Brain microvascular endothelial cell (primary cell): ENCODE measurements around the gene HNRNPC.
"Not testable (repeated sequence)": the region's sequence is repeated elsewhere in the genome, so short reads cannot be mapped to it uniquely, and the experiment has no call there.

ENCODE experiments used
- DNase-seq: peaks from one replicate; pipeline ENCODE4 v3.0.0-alpha.2; 2020
- H3K27ac ChIP-seq: fragments of 250-450 bp; sonication (Bioruptor Pico); 2 replicates; pipeline ENCODE4 v1.5.1; 2020; ENCODE audit warnings: mild to moderate bottlenecking, moderate library complexity
- H3K27me3 ChIP-seq: fragments of 250-450 bp; sonication (Bioruptor Pico); replicated peaks from 2 replicates; pipeline ENCODE4 v1.5.1; 2020; ENCODE audit warnings: mild to moderate bottlenecking
- H3K36me3 ChIP-seq: fragments of 250-450 bp; sonication (Bioruptor Pico); replicated peaks from 2 replicates; pipeline ENCODE4 v1.5.1; 2020; ENCODE audit warnings: mild to moderate bottlenecking
- H3K4me3 ChIP-seq: 2 replicates; pipeline ENCODE4 v1.5.1; 2011; ENCODE audit warnings: low read depth, mild to moderate bottlenecking, control low read depth, low read length, moderate library complexity
- in situ Hi-C: cut with HindIII; loops from 2 replicates; pipeline ENCODE4 v1.10.0; 2017; ENCODE audit warnings: low sequenced_read_pairs, low pct_ligation_motif_present
- TF ChIP-seq, protein P1 (sequence below): IDR thresholded peaks from 2 replicates; pipeline ENCODE4 v1.5.1; 2011; ENCODE audit warnings: low read depth, mild to moderate bottlenecking, moderate library complexity, low read length, control low read depth, inconsistent platforms; ENCODE audit errors: missing control alignments

The HNRNPC gene

GRCh38 chr14:21300892-21301291 is 31.6 kb upstream of the HNRNPC start:
- H3K36me3 ChIP-seq = no peaks in the 10 kb centered on the region
- in situ Hi-C loops = no loop called here
- TF ChIP-seq, protein P1, sequence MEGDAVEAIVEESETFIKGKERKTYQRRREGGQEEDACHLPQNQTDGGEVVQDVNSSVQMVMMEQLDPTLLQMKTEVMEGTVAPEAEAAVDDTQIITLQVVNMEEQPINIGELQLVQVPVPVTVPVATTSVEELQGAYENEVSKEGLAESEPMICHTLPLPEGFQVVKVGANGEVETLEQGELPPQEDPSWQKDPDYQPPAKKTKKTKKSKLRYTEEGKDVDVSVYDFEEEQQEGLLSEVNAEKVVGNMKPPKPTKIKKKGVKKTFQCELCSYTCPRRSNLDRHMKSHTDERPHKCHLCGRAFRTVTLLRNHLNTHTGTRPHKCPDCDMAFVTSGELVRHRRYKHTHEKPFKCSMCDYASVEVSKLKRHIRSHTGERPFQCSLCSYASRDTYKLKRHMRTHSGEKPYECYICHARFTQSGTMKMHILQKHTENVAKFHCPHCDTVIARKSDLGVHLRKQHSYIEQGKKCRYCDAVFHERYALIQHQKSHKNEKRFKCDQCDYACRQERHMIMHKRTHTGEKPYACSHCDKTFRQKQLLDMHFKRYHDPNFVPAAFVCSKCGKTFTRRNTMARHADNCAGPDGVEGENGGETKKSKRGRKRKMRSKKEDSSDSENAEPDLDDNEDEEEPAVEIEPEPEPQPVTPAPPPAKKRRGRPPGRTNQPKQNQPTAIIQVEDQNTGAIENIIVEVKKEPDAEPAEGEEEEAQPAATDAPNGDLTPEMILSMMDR = no peak
- peak overlapping the region; percentile 35 for H3K4me3 ChIP-seq
- H3K27ac ChIP-seq = no peak overlapping the region
- peaks cover 4% of the 10 kb centered on the region for H3K27me3 ChIP-seq
- no peak for DNase-seq

DNA sequence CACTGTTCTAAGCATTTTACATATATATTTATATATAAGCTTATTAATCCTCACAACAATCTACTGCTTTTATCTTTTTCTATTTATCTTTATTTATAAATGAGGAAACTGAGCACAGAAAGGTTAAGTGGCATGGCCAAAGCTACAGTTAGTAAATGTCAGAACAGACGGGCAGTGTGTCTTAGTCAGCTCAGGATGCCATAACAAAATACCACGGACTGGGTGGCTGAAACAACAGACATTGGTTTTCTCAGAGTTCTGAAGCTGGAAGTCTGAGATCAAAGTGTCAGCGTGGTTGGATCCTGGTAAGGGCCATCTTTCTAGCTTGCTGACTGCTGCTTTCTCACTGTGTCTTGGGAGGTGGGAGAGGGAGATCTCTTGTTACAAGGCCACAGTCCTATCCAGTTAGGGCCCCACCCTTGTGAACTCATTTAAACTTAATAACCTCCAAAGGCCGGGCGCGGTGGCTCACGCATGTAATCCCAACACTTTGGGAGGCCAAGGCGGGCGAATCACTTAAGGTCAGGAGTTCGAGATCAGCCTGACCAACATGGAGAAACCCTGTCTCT is 30.4 kb upstream of the HNRNPC start:
- Histone ChIP-seq H3K27me3 (peaks cover 4% of the 10 kb centered on the region), H3K4me3 (no peak overlapping the region), H3K27ac (no peak overlapping the region), H3K36me3 (no peaks in the 10 kb centered on the region)
- DNase-seq = no peak
- TF ChIP-seq, protein P1 = no peak
- in situ Hi-C loops = no loop called here

- in situ Hi-C loops = no loop called here
- Histone ChIP-seq H3K4me3 (no peak overlapping the region), H3K36me3 (no peaks in the 10 kb centered on the region), H3K27me3 (peaks cover 4% of the 10 kb centered on the region), H3K27ac (no peak overlapping the region)
- TF ChIP-seq, protein P1 = no peak
- DNase-seq = no peak
Observed at GRCh38 chr14:21298358-21298757, 29.1 kb upstream of the HNRNPC start.

- in situ Hi-C loops, DNase-seq, H3K27me3 ChIP-seq: not testable (repeated sequence)
Observed at GRCh38 chr14:21294026-21294425, 24.8 kb upstream of the HNRNPC start.

DNA sequence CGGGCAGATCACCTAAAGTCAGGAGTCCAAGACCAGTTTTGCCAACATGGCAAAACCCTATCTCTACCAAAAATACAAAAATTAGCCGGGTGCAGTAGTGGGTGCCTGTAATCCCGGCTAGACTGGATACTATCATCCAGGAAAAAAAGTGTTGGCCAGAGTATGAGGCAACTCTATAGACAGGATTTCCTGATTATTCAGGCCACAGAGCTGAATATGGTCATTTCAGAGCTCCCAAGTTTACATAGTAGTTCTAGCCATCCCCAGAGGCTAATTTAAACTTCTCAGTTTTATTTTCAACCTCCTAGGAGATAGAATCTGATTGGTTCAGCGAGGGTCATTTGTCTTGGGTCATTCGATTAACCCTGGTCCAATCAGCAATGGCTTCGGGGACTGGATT is 17.9 kb upstream of the HNRNPC start:
- no peak overlapping the region for H3K4me3 ChIP-seq
- H3K27ac ChIP-seq = no peak overlapping the region
- TF ChIP-seq, protein P1 = no peak
- DNase-seq = no peak
- no peaks in the 10 kb centered on the region for H3K36me3 ChIP-seq
- H3K27me3 ChIP-seq = no peaks in the 10 kb centered on the region
- in situ Hi-C loops = no loop called here

More at GRCh38 chr14:21294026-21294425, 24.8 kb upstream of the HNRNPC start:
- not testable (repeated sequence) for H3K4me3 ChIP-seq, H3K36me3 ChIP-seq, H3K27ac ChIP-seq

- H3K36me3 ChIP-seq, H3K4me3 ChIP-seq, in situ Hi-C loops, H3K27me3 ChIP-seq, DNase-seq, H3K27ac ChIP-seq: not testable (repeated sequence)
Observed at GRCh38 chr14:21286516-21286915, 17.3 kb upstream of the HNRNPC start.

GRCh38 chr14:21281917-21282316 is 12.7 kb upstream of the HNRNPC start:
- in situ Hi-C loops, DNase-seq, H3K36me3 ChIP-seq, H3K27me3 ChIP-seq, H3K4me3 ChIP-seq, H3K27ac ChIP-seq: not testable (repeated sequence)
